Stimulated activated CD4-positive, alpha-beta T cell treated with anti-CD3 and anti-CD28 coated beads, Interleukin-2, amount 100 ng/mL, for 24 hours (primary cell): ENCODE data around the gene XRCC5.

ENCODE experiments used
- DNase-seq, 2 donors: peaks; one replicate each; pipeline ENCODE4 v3.0.0-alpha.2; 2020

The XRCC5 gene

GRCh38 chr2:216236486-216236885 lies 127.3 kb downstream of the XRCC5 start:
- DNase-seq, result no peak

- DNase-seq, result no peak
These were observed 133.2 kb downstream of the XRCC5 start for GRCh38 chr2:216242365-216242764.

DNA sequence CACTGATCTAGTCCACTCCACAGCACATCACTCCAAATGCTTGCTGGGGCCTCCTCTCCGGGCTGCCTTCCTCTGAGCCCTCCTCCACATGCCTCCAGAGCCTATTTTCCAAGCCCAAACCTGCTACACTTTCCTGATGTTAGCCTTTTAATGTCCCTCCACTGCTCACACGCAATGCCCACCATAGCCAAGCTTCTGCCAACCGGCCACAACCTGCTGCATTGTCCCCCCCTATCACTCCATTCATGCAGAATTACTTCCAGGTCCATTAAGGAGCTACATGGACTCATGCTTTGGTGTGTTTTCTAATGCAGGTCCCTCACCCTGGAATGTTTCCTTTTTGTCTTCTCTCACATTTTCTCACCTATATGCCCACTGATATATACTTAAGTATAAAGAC lies 133.9 kb downstream of the XRCC5 start:
- no peak for DNase-seq

GRCh38 chr2:216245391-216245975 lies 136.3 kb downstream of the XRCC5 start:
- DNase-seq, result no peak

GRCh38 chr2:216246766-216247165 lies 137.6 kb downstream of the XRCC5 start:
- DNase-seq, result no peak
